DOHH2 (cell line): ENCODE measurements around the gene OSBPL2.

Source experiments
- CTCF ChIP-seq: fragments of 200-600 bp; sonication (generic); IDR thresholded peaks from one replicate; pipeline ENCODE4 v1.5.1; 2014; ENCODE audit warnings: antibody characterized with exemption, mild to moderate bottlenecking, low read depth, low read length; ENCODE audit not compliant: poor library complexity, severe bottlenecking
- EZH2phosphoT487 ChIP-seq: fragments of 200-600 bp; sonication (generic); IDR thresholded peaks from 2 replicates; pipeline ENCODE4 v1.6.1; 2017; ENCODE audit warnings: borderline replicate concordance, mild to moderate bottlenecking, antibody characterized with exemption, low read length, moderate library complexity, mixed read lengths

- TF ChIP-seq CTCF (peak; percentile 83), EZH2phosphoT487 (no peak)
Observed at GRCh38 chr20:62302341-62303061, 64.2 kb downstream of the OSBPL2 start, which contains the start of gene ADRM1.
